Body of pancreas (tissue), 4 donors: Measurements from ENCODE around the gene CLSTN1. TPM values are rescaled to one million over a fixed set of nuclear protein-coding genes. Genes with fewer than 3 reads are reported as not detected.

Experiments
- ATAC-seq: fragments of 150-250 bp; one replicate; pipeline ENCODE4 v1.9.1; 2016
- DNase-seq, 4 donors: peaks; one replicate each; pipeline ENCODE4 v3.0.0-alpha.2; 2019
- H3K27ac ChIP-seq, 4 donors: fragments of 200-600 bp; sonication (generic); 1 replicate in 3 of 4; 2 replicates in 1 of 4; pipeline versions ENCODE4 v1.5.1 to v1.6.1; 2016 to 2019; ENCODE audit warnings: mild to moderate bottlenecking in 1 of 4, mixed read lengths in 1 of 4, moderate library complexity in 1 of 4
- H3K27me3 ChIP-seq, 2 donors: fragments of 200-600 bp; sonication (generic); one replicate each; pipeline ENCODE4 v1.6.0; 2016; ENCODE audit warnings: mild to moderate bottlenecking in 1 of 2
- H3K36me3 ChIP-seq, 2 donors: fragments of 200-600 bp; sonication (generic); replicated peaks in 1 of 2; 2 replicates each; pipeline ENCODE4 v1.5.1; 2016; ENCODE audit warnings: low read depth in 2 of 2; ENCODE audit not compliant: insufficient read depth in 1 of 2
- H3K4me1 ChIP-seq: fragments of 200-600 bp; sonication (generic); one replicate; pipeline ENCODE4 v1.6.0; 2016
- H3K4me3 ChIP-seq, 2 donors: fragments of 200-600 bp; sonication (generic); 1 replicate in 1 of 2; 2 replicates in 1 of 2; pipeline ENCODE4 v1.5.1; 2016 to 2019
- H3K9me3 ChIP-seq, 3 donors: fragments of 200-600 bp; sonication (generic); 1 replicate in 2 of 3; 2 replicates in 1 of 3; pipeline ENCODE4 v1.5.1; 2016
- CTCF ChIP-seq, 7 experiments: fragments of 450-650 bp in 4 of 7; fragments of 200-600 bp in 3 of 7; sonication (generic) in 3 of 7; IDR thresholded peaks; one replicate each; pipeline ENCODE4 v1.5.1; 2016 to 2019; ENCODE audit warnings: antibody characterized with exemption in 7 of 7
- POLR2A ChIP-seq, 3 donors: fragments of 450-650 bp; IDR thresholded peaks; one replicate each; pipeline ENCODE4 v1.6.1; 2016; ENCODE audit warnings: antibody characterized with exemption in 3 of 3, mild to moderate bottlenecking in 2 of 3
- WGBS, 2 donors: methylation state at CpG; one replicate each; pipeline ENCODE4 v1.1.5; 2017; 5-methylcytosine and 5-hydroxymethylcytosine counted together
- intact Hi-C: fragments of 100-400 bp; cut with DNase I; formaldehyde crosslinking; loops from one replicate; pipeline ENCODE4 v1.15.1; 2023
- total RNA-seq, 2 donors: library from RNA; depleted of rRNA; stranded (reverse); fragments of >200 nt; gene quantifications; one replicate each; pipeline ENCODE4 v1.1.0, GENCODE V29; 2016

The CLSTN1 gene
- total RNA-seq, 2 donors from 2014 or later, result 60.2 to 64.6 TPM

GRCh38 chr1:9722378-9722749 lies 101.4 kb downstream of the CLSTN1 start:
- TF ChIP-seq POLR2A (IDR thresholded peaks at IDR 0.05) (no peak), CTCF (IDR thresholded peaks at IDR 0.05) (no peak)
- intact Hi-C loops, result no loop called here
- Histone ChIP-seq H3K36me3 (no peaks in the 10 kb centered on the region), H3K27ac (no peak overlapping the region), H3K9me3 (peaks cover 0 to 10% (median 0%) of the 10 kb centered on the region in 3 donors), H3K4me1 (no peaks in the 10 kb centered on the region), H3K27me3 (no peaks in the 10 kb centered on the region), H3K4me3 (no peak overlapping the region)
- 91 to 100% methylated on average over 1 to 9 of the region's 10 CpGs for WGBS, 2 donors
- DNase-seq (no peak), ATAC-seq (no peak)

GRCh38 chr1:9721606-9722377 lies 102.0 kb downstream of the CLSTN1 start:
- peak in 1 of 4 donors; percentile 28 for DNase-seq
- WGBS, 2 donors, result 65 to 71% methylated on average over 7 to 24 of the region's 29 CpGs
- H3K27me3 ChIP-seq, result no peaks in the 10 kb centered on the region
- TF ChIP-seq POLR2A (IDR thresholded peaks at IDR 0.05) (no peak), CTCF (IDR thresholded peaks at IDR 0.05) (peak in 6 of 7 experiments; percentile 21 to 31 (median 26))
- H3K9me3 ChIP-seq, result peaks cover 0 to 10% (median 0%) of the 10 kb centered on the region in 3 donors
- H3K27ac ChIP-seq, result no peak overlapping the region
- H3K4me1 ChIP-seq, result no peaks in the 10 kb centered on the region
- intact Hi-C loops, result no loop called here
- no peaks in the 10 kb centered on the region for H3K36me3 ChIP-seq
- H3K4me3 ChIP-seq, result no peak overlapping the region
- no peak for ATAC-seq

GRCh38 chr1:9720785-9721605 lies 102.8 kb downstream of the CLSTN1 start:
- H3K27ac ChIP-seq, result no peak overlapping the region
- no peak for DNase-seq
- H3K4me1 ChIP-seq, result no peaks in the 10 kb centered on the region
- H3K9me3 ChIP-seq, result peaks cover 0 to 10% (median 0%) of the 10 kb centered on the region in 3 donors
- TF ChIP-seq CTCF (IDR thresholded peaks at IDR 0.05) (no peak), POLR2A (IDR thresholded peaks at IDR 0.05) (no peak)
- no peak overlapping the region for H3K4me3 ChIP-seq
- 86 to 89% methylated on average over 7 to 30 of the region's 34 CpGs for WGBS, 2 donors
- ATAC-seq, result no peak
- no peaks in the 10 kb centered on the region for H3K36me3 ChIP-seq
- H3K27me3 ChIP-seq, result no peaks in the 10 kb centered on the region
- intact Hi-C loops, result no loop called here

- no peaks in the 10 kb centered on the region for H3K4me1 ChIP-seq
- ATAC-seq (no peak), DNase-seq (no peak)
- intact Hi-C loops, result no loop called here
- WGBS, 2 donors, result 86% methylated on average over 34 of the region's 36 CpGs; no CpG with 5 or more reads in 1 of the 2 donors
- no peaks in the 10 kb centered on the region for H3K36me3 ChIP-seq
- H3K27me3 ChIP-seq, result no peaks in the 10 kb centered on the region
- TF ChIP-seq POLR2A (IDR thresholded peaks at IDR 0.05) (no peak), CTCF (IDR thresholded peaks at IDR 0.05) (no peak)
- H3K27ac ChIP-seq, result no peak overlapping the region
- no peak overlapping the region for H3K4me3 ChIP-seq
- H3K9me3 ChIP-seq, result peaks cover 0 to 10% (median 0%) of the 10 kb centered on the region in 3 donors
These were observed 103.6 kb downstream of the CLSTN1 start for GRCh38 chr1:9719978-9720722.
